ENCODE measurements around the gene KAZN. TPM values are rescaled to one million over a fixed set of nuclear protein-coding genes. Genes with fewer than 3 reads are reported as not detected.

The KAZN gene
- total and polyA plus RNA-seq, 12 donors, result 1.1 to 6.5 (median 1.9) TPM

DNA sequence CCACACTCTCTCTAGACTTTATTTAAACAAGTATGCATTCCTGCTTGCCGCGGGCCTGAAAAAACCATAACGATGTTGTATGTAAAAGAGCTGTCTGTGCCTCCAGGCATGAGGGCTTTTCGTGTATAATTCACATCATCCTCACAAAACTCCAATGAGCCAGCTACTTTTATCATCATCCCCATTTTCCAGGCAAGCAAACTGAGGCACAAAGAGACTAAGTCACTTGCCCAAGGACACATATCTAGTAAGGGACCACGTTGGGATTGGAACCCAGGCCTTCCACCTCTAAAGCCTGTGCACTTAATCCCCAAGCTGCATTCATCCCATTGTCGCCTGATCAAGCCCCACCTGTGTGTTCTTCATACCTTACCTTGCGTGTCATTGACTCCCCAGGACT lies 226.9 kb downstream of the KAZN start:
- intact Hi-C loops (cut with DNase I), result no loop called here
- H3K9me3 ChIP-seq, result peaks cover 0 to 11% (median 0%) of the 10 kb centered on the region in 11 donors
- DNase-seq (no peak), ATAC-seq (no peak)
- H3K36me3 ChIP-seq, result no peaks in the 10 kb centered on the region
- 83 to 89% methylated on average over 7 of the region's 7 CpGs for WGBS, 2 donors
- no peak overlapping the region for H3K4me3 ChIP-seq
- TF ChIP-seq, protein P1, sequence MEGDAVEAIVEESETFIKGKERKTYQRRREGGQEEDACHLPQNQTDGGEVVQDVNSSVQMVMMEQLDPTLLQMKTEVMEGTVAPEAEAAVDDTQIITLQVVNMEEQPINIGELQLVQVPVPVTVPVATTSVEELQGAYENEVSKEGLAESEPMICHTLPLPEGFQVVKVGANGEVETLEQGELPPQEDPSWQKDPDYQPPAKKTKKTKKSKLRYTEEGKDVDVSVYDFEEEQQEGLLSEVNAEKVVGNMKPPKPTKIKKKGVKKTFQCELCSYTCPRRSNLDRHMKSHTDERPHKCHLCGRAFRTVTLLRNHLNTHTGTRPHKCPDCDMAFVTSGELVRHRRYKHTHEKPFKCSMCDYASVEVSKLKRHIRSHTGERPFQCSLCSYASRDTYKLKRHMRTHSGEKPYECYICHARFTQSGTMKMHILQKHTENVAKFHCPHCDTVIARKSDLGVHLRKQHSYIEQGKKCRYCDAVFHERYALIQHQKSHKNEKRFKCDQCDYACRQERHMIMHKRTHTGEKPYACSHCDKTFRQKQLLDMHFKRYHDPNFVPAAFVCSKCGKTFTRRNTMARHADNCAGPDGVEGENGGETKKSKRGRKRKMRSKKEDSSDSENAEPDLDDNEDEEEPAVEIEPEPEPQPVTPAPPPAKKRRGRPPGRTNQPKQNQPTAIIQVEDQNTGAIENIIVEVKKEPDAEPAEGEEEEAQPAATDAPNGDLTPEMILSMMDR (IDR thresholded peaks at IDR 0.05), result no peak
- no peaks in the 10 kb centered on the region for H3K4me1 ChIP-seq
- peaks cover 0 to 19% (median 11%) of the 10 kb centered on the region in 7 donors for H3K27me3 ChIP-seq
- H3K27ac ChIP-seq, result no peak overlapping the region

DNA sequence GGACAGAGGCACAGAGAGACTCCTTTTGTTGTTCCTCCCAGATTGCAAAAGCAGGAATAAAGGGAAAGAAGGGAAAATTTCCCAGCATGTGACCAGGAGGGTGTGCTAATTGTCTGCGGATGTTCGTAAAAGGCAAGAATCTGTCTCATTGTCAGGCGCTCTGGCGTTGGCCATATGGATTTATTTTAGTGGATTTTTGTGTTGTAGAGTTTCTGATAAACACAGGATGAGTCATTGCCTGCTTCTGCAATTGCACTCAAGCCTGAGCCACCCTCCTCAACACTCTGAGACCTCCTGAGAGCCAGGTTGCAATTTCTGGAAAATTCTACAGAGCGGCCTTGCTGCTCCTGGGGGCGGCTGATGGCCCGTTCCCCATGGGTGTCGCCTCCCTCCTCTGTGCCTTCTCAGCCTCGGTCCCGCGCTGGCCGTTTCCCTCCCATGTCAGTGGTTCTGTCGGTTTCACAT lies 227.7 kb downstream of the KAZN start:
- Histone ChIP-seq H3K4me3 (no peak overlapping the region), H3K27ac (no peak overlapping the region), H3K9me3 (peaks cover 0 to 11% (median 0%) of the 10 kb centered on the region in 11 donors), H3K27me3 (peaks cover 0 to 17% (median 5%) of the 10 kb centered on the region in 7 donors), H3K4me1 (no peaks in the 10 kb centered on the region), H3K36me3 (no peaks in the 10 kb centered on the region)
- ATAC-seq (peak in 1 of 8 donors; percentile 57), DNase-seq (no peak)
- WGBS, 2 donors, result 53 to 60% methylated on average over 13 of the region's 13 CpGs
- TF ChIP-seq, protein P1 (IDR thresholded peaks at IDR 0.05), result no peak
- intact Hi-C loops (cut with DNase I), result no loop called here

DNA sequence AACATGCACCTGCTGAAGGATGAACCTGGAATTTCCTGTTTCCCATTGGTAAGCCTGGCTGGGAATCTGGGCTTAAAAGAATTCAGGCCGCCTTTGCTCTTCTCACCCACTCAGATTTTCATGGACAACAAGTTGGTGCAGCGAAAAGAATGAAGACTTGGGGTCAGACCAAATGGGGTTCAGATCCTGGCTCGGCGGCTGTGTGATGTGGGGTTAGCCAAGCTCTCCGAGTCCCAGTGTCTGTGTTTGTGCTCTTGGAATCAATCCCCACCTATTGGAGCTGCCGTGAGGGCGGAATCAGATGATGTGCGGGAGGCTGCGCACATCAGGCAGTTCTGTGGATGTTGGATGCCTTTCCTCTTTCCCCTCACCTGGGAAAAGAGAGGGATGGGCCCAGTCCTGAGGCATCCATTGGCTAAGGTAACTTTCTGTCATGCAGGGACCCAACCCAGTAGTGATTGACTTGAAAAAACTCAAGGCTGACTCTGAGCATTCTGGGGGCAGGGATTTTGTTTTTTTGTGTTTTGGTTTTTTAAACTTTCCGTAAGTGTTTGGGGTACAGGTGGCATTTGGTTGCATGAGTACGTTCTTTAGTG lies 228.3 kb downstream of the KAZN start:
- no peak overlapping the region for H3K27ac ChIP-seq
- peaks cover 0 to 17% (median 5%) of the 10 kb centered on the region in 7 donors for H3K27me3 ChIP-seq
- no peaks in the 10 kb centered on the region for H3K36me3 ChIP-seq
- no peaks in the 10 kb centered on the region for H3K4me1 ChIP-seq
- TF ChIP-seq, protein P1 (IDR thresholded peaks at IDR 0.05), result no peak
- no peak overlapping the region for H3K4me3 ChIP-seq
- DNase-seq (no peak), ATAC-seq (no peak)
- peaks cover 0 to 11% (median 0%) of the 10 kb centered on the region in 11 donors for H3K9me3 ChIP-seq
- intact Hi-C loops (cut with DNase I), result no loop called here
- WGBS, 2 donors, result 89 to 92% methylated on average over 11 of the region's 11 CpGs

DNA sequence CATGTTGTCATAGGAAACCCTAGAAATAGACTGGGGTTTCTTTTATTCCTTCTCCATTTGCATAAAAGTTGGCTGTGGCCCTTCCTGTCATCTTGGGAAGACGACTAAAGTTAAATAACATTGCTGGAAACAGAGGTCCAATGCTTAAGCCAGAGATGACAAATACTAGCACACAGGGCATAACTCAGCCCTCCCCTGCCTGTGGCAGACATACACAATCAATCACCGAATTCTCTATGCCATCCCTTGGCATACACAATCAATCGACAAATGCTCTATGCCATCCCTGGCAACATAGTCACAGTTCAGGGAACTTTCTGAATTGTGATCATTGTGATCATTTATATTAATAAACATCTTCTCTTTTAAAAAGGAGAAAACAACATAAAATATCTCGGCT lies 229.4 kb downstream of the KAZN start:
- no peak for ATAC-seq
- intact Hi-C loops (cut with DNase I), result no loop called here
- no peak overlapping the region for H3K4me3 ChIP-seq
- peaks cover 0 to 17% (median 2%) of the 10 kb centered on the region in 7 donors for H3K27me3 ChIP-seq
- DNase-seq, result no peak
- H3K36me3 ChIP-seq, result no peaks in the 10 kb centered on the region
- peaks cover 0 to 11% (median 0%) of the 10 kb centered on the region in 11 donors for H3K9me3 ChIP-seq
- no peaks in the 10 kb centered on the region for H3K4me1 ChIP-seq
- TF ChIP-seq, protein P1 (IDR thresholded peaks at IDR 0.05), result no peak
- no peak overlapping the region for H3K27ac ChIP-seq
- WGBS, 2 donors, result 90 to 91% methylated on average over 4 of the region's 4 CpGs
